GM10266 (cell line): ENCODE data around the gene ARID2.

ENCODE experiments used
- DNase-seq: peaks from one replicate; pipeline ENCODE4 v3.0.0; 2012; ENCODE audit errors: extremely low spot score
- CTCF ChIP-seq: IDR thresholded peaks from 2 replicates; pipeline ENCODE4 v1.5.1; 2012; ENCODE audit warnings: mild to moderate bottlenecking, low read depth; ENCODE audit not compliant: control insufficient read depth, insufficient read depth; ENCODE audit errors: missing control alignments

ARID2 gene

DNA sequence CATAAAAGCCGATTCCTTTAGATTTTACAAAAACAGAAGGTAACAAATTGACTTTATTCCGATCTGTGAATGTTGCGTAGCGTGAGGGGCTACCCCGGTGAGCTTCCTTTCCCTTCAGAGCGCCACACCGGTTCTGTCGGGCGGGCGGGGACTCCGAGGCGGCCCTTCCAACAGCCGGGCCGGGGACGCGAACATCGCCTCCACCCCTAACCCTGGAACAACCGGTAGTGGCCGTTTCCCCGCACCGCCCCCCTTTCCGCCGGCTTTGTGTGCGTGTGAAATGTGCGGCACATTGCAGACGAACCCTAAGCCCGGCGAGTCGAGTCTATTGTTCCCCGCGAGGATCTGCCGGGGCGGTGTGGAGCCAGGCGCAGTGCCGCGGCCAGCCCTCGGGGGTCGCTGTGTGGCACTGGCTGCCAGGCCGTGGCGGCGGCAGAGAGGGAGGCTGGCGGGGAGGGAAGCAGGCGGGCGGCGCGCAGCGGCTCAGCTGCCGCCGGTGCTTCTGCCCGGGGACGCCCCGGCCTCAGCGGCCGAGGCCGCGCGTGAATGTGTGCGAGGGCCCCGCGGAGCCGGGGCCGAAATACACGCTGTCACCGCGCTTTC is 775 bp upstream of the ARID2 start:
- peak; percentile 84 for DNase-seq
- peak; percentile 99 for TF ChIP-seq CTCF

GRCh38 chr12:45730084-45730347 is 510 bp downstream of the ARID2 start:
- no peak for TF ChIP-seq CTCF
- DNase-seq: peak; percentile 38

DNA sequence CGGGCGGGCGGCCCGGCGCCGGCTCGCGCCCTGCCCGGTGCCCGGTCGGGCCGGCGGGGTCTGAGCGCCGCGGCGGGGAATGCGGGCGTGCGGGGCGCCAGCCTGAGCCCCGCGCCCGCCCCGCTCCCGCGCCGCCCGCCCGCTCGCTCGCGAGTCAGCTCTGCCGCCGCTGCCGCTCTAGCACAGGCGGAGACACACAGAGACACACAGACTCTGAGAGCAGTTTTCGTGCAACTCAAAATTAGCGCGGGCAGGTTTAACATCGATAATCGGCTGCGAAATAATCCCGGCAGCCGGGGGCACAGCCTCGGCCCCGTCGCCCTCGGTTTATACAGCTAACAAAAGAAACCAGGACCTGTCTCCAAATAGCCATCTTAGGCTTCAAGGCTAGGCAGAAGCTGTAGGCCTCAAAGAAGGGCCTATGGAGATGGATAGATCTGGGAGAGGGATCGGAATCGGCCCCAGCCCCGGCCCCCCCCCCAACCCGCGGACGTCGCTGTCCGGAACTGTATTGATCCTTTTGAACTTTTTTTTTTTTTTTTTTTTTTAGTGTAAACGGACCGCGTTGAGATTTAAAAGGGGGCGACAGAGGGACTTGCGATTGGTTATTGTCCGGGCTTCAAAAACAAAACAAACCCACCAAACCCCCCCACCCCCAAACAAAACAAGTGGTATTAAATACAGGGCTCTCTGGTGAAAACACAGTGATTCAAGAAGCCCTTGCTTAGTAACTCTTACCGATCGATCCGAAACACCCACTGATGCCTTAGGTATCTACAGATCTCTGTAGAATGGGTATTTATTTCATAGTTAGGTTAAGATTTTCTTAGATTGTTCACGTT is 1.1 kb downstream of the ARID2 start:
- DNase-seq: peak; percentile 19
- TF ChIP-seq CTCF: no peak

DNA sequence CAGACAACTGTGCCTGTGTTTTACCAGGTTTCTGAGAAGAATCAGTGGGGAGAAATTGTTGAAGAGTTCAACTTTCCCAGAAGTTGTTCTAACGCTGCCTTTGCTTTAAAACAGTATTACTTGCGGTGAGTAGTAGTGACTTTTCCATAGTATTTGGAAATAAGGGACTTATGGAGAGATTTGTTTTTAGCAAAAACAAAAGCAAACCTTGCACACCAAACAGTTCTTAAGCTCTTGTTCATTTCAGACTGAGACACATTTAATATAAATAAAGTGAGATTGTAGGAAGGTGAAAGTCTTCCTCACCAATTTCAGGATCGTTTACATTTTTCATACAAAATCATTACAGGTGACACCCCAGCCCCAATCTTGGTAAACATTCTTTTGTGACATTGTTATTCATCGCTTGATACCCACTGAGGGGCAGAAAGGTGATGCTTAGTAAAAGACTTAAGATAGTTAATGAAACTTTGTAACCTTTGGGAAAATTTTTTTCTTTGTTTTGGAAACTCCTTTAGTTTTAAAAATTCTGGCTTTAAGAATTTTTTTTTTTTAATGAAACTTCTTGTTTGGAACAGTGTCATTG is 1.8 kb downstream of the ARID2 start:
- no peak for DNase-seq
- TF ChIP-seq CTCF: no peak

DNA sequence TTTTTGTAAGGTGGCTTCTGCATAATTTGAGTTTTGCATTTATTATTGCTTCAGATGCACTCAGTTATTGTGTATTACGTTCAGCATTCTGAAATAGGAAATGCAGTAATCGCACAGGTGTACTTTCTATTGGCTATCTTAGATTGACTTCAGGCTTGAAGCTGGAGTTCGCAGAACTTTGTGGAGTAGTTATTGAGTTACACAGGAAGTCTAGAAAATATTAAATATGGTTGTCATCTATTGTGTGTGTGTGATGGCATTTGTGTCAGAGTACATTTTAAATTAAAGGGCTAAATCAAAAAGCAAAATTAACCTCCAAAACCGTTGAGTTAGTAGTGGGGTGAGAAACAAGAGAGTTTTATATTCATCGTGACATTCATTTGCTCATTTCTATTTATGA is 2.7 kb downstream of the ARID2 start:
- no peak for TF ChIP-seq CTCF
- DNase-seq: peak; percentile 26

GRCh38 chr12:45732936-45733335 is 3.4 kb downstream of the ARID2 start:
- no peak for DNase-seq
- no peak for TF ChIP-seq CTCF

- no peak for TF ChIP-seq CTCF
- no peak for DNase-seq
Observed at GRCh38 chr12:45737638-45738037, 8.1 kb downstream of the ARID2 start.
